Upper lobe of right lung (tissue), 1 donor: ENCODE measurements around the gene EPB42. TPM values are rescaled to one million over a fixed set of nuclear protein-coding genes. Genes with fewer than 3 reads are reported as not detected.

Source experiments
- ATAC-seq: fragments of 200-7000 bp; cut with Tn5 transposase; one replicate; pipeline ENCODE4 v1.9.1; 2020; ENCODE audit warnings: mild to moderate bottlenecking, moderate library complexity
- DNase-seq: peaks from one replicate; pipeline ENCODE4 v3.0.0-alpha.2; 2020
- H3K27ac ChIP-seq: fragments of 200-600 bp; one replicate; pipeline ENCODE4 v1.8.0; 2022
- H3K27me3 ChIP-seq: fragments of 200-600 bp; one replicate; pipeline ENCODE4 v1.8.0; 2022; ENCODE audit warnings: mild to moderate bottlenecking
- H3K36me3 ChIP-seq: fragments of 200-600 bp; one replicate; pipeline ENCODE4 v1.8.0; 2022
- H3K4me1 ChIP-seq: fragments of 200-600 bp; one replicate; pipeline ENCODE4 v1.8.0; 2022
- H3K4me3 ChIP-seq: fragments of 200-600 bp; one replicate; pipeline ENCODE4 v1.8.0; 2022; ENCODE audit warnings: mild to moderate bottlenecking
- H3K9me3 ChIP-seq: fragments of 200-600 bp; one replicate; pipeline ENCODE4 v1.8.0; 2022
- CTCF ChIP-seq: fragments of 200-600 bp; IDR thresholded peaks from one replicate; pipeline ENCODE4 v1.8.0; 2022; ENCODE audit warnings: antibody characterized with exemption
- intact Hi-C: fragments of 100-400 bp; cut with DNase I; formaldehyde crosslinking; loops from one replicate; pipeline ENCODE4 v1.11.0; 2022
- total RNA-seq: library from RNA; stranded (reverse); fragmentation: NEBNext Ultra II Directional; extraction: Animal tissue kit (Norgen Biotek cat#: 25700); gene quantifications from one replicate; pipeline ENCODE4 v1.2.1, GENCODE V29; 2021
- donor health status: DM: no; HTN: yes; CAD: no; lungs with severe emphysema.

The EPB42 gene
- total RNA-seq, 1 donor from 2014 or later: not detected

- no peak overlapping the region for H3K27ac ChIP-seq
- TF ChIP-seq CTCF: no peak
- no peak for DNase-seq
- H3K4me1 ChIP-seq: no peaks in the 10 kb centered on the region
- H3K4me3 ChIP-seq: no peak overlapping the region
- intact Hi-C loops: no loop called here
- H3K9me3 ChIP-seq: no peaks in the 10 kb centered on the region
- no peak for ATAC-seq
- H3K36me3 ChIP-seq: no peaks in the 10 kb centered on the region
- H3K27me3 ChIP-seq: peaks cover 2% of the 10 kb centered on the region
These were observed 6.6 kb downstream of the EPB42 start for GRCh38 chr15:43214169-43214568.

DNA sequence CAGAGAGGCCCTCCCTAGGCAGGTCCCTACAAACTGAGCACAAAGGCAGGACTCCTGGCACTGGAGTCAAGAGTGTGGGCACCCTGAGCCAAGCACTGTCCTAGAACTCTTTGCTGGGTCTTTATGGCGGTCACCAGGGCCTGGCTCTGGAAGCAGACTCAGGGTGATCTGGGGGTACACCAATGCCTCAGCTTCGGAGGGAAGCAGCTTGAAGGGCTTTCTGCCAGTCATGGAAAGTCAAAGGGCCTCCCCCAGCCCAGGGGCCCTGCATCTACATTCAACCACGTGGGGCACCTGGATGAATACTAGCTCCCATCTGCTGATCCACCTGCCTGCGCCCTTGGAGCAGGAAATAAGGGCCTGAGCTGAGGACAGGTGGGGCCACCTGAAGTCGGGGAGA is 7.4 kb downstream of the EPB42 start:
- Histone ChIP-seq H3K9me3 (no peaks in the 10 kb centered on the region), H3K27ac (no peak overlapping the region), H3K4me3 (no peak overlapping the region), H3K36me3 (no peaks in the 10 kb centered on the region), H3K27me3 (peaks cover 6% of the 10 kb centered on the region), H3K4me1 (no peaks in the 10 kb centered on the region)
- DNase-seq (no peak), ATAC-seq (no peak)
- no peak for TF ChIP-seq CTCF
- intact Hi-C loops: no loop called here

DNA sequence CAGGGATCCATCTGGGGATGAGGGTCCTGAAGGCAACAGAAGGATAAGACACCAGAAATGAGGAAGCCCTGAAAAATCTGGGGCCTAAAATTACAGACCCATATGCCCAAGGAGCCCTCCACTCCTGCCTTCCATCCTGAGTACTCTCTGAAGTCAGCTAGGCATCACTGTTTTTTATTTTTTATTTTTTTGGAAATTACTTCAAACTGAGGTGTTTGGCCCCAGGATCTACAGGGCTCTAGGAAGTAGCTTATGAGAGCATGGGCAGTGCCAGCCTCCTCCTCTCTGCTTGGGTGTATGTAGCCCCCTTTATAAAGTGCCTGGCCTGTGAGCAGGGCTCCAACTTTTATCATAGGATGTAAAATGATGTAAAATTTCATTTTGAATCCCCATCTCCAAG is 7.9 kb downstream of the EPB42 start:
- Histone ChIP-seq H3K36me3 (no peaks in the 10 kb centered on the region), H3K4me1 (no peaks in the 10 kb centered on the region), H3K27ac (no peak overlapping the region), H3K9me3 (no peaks in the 10 kb centered on the region), H3K4me3 (no peak overlapping the region), H3K27me3 (peaks cover 6% of the 10 kb centered on the region)
- no peak for DNase-seq
- TF ChIP-seq CTCF: no peak
- no peak for ATAC-seq
- intact Hi-C loops: no loop called here

- H3K4me3 ChIP-seq: no peak overlapping the region
- H3K27me3 ChIP-seq: peaks cover 6% of the 10 kb centered on the region
- H3K9me3 ChIP-seq: no peaks in the 10 kb centered on the region
- DNase-seq (no peak), ATAC-seq (no peak)
- intact Hi-C loops: no loop called here
- no peaks in the 10 kb centered on the region for H3K36me3 ChIP-seq
- no peak overlapping the region for H3K27ac ChIP-seq
- TF ChIP-seq CTCF: no peak
- no peaks in the 10 kb centered on the region for H3K4me1 ChIP-seq
These were observed 8.5 kb downstream of the EPB42 start for GRCh38 chr15:43212299-43212698.

DNA sequence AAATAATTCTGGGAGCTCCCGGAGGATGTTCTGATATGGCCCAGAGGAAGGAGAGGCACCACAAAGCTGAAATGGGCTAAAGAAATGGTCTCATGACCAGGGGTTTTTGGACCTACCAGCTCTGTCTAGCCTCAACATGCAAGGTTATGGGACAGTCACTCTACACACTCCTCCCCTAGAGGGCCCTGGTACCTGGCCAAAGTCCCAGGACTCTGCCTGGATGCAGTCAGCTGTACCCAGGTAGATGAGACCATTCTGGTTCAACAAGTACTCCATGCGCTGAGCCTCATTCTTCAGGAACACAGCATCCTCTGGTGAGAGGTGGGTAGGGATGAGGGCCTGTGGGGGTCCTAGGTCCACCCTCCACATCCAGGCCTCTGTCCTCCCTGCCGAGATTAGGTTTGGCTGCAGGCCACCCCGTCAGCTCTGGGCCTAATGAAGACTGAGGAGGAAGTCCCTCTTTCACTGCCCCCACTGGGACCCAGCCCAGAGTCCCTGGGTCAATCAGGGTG is 9.5 kb downstream of the EPB42 start:
- Histone ChIP-seq H3K27me3 (peaks cover 6% of the 10 kb centered on the region), H3K9me3 (no peaks in the 10 kb centered on the region), H3K4me1 (no peaks in the 10 kb centered on the region), H3K36me3 (no peaks in the 10 kb centered on the region), H3K4me3 (no peak overlapping the region), H3K27ac (no peak overlapping the region)
- DNase-seq: no peak
- intact Hi-C loops: no loop called here
- ATAC-seq: no peak
- no peak for TF ChIP-seq CTCF

- Histone ChIP-seq H3K27me3 (peaks cover 6% of the 10 kb centered on the region), H3K36me3 (no peaks in the 10 kb centered on the region), H3K4me1 (no peaks in the 10 kb centered on the region), H3K9me3 (no peaks in the 10 kb centered on the region), H3K4me3 (no peak overlapping the region), H3K27ac (no peak overlapping the region)
- ATAC-seq: no peak
- DNase-seq: no peak
- no peak for TF ChIP-seq CTCF
- intact Hi-C loops: no loop called here
These were observed 10.0 kb downstream of the EPB42 start for GRCh38 chr15:43210807-43211206.
